ENCODE measurements around the gene SLC26A3. TPM values are rescaled to one million over a fixed set of nuclear protein-coding genes. Genes with fewer than 3 reads are reported as not detected.
"Not testable (repeated sequence)": the region's sequence is repeated elsewhere in the genome, so short reads cannot be mapped to it uniquely, and the experiment has no call there.

SLC26A3 gene
- total and polyA plus RNA-seq, 2 of the 8 experiments (the other 6 are each of a cell fraction or from before 2014, with no cell fraction given) = not detected

DNA sequence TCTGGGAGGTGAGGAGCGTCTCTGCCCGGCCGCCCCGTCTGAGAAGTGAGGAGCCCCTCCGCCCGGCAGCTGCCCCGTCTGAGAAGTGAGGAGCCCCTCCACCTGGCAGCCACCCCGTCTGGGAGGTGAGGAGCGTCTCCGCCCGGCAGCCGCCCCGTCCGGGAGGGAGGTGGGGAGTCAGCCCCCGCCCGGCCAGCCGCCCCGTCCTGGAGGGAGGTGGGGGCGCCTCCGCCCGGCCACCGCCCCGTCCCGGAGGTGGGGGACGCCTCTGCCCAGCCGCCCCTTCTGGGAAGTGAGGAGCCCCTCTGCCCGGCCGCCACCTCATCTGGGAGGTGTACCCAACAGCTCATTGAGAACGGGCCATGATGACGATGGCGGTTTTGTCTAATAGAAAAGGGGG lies 45.2 kb upstream of the SLC26A3 start:
- H3K4me1 ChIP-seq (replicated peaks in 1 of 4; ENCODE audit: control insufficient read depth in 3 of 4, insufficient read depth in 4 of 4, low read length in 3 of 4); H3K23ac ChIP-seq (ENCODE audit: insufficient read length); H4K8ac ChIP-seq (ENCODE audit: extremely low read depth, insufficient read depth, low read length); H3K4me2 ChIP-seq (ENCODE audit: insufficient read depth in 1 of 2, low read depth in 2 of 2, low read length in 2 of 2); CTCF ChIA-PET (ENCODE audit: partially characterized antibody); H3K9ac ChIP-seq (replicated peaks in 1 of 4; ENCODE audit: extremely low read depth in 1 of 4, low read depth in 3 of 4, low read length in 3 of 4); H3K4me3 ChIP-seq (ENCODE audit: extremely low read depth in 1 of 4, insufficient read depth in 2 of 4, low read depth in 3 of 4, low read length in 4 of 4); H3K18ac ChIP-seq (ENCODE audit: extremely low read depth, low read length); H3K27ac ChIP-seq (ENCODE audit: low read depth, low read length); H2BK12ac ChIP-seq (ENCODE audit: low read depth, low read length); H2BK5ac ChIP-seq (ENCODE audit: low read depth, low read length); DNase-seq (ENCODE audit: low read depth in 1 of 2, low spot score in 2 of 2); H4K20me1 ChIP-seq (replicated peaks in 1 of 2; ENCODE audit: control insufficient read depth in 1 of 2, insufficient read depth in 2 of 2, low read length in 2 of 2); H2AFZ ChIP-seq (ENCODE audit: low read length); H3K36me3 ChIP-seq (ENCODE audit: control insufficient read depth in 2 of 4, insufficient read depth in 4 of 4, low read length in 3 of 4); H4K91ac ChIP-seq (replicated peaks; ENCODE audit: insufficient read length, low read length); H3K79me1 ChIP-seq (ENCODE audit: low read depth, low read length); H3K4ac ChIP-seq (replicated peaks; ENCODE audit: insufficient read length, low read depth, low read length); H2BK15ac ChIP-seq (ENCODE audit: low read length); H3K27me3 ChIP-seq (replicated peaks in 1 of 4; ENCODE audit: control insufficient read depth in 3 of 4, extremely low read depth in 1 of 4, insufficient read depth in 3 of 4, low read length in 3 of 4); FAIRE-seq; POLR2A ChIA-PET (ENCODE audit: partially characterized antibody); H3K14ac ChIP-seq (ENCODE audit: insufficient read length); H3K23me2 ChIP-seq (ENCODE audit: low read depth, low read length); H2BK120ac ChIP-seq (replicated peaks; ENCODE audit: low read depth, low read length); H3K56ac ChIP-seq (replicated peaks; ENCODE audit: insufficient read length, low read depth, low read length); H4K5ac ChIP-seq (ENCODE audit: insufficient read length, low read depth, low read length); H2AK5ac ChIP-seq (ENCODE audit: low read depth, low read length); H2BK20ac ChIP-seq (ENCODE audit: low read length); H3K79me2 ChIP-seq (ENCODE audit: control insufficient read depth in 1 of 2, insufficient read depth in 2 of 2, low read length in 2 of 2): not testable (repeated sequence)
- no CpG with 5 or more reads among the region's 31 CpGs for WGBS, 2 experiments (ENCODE audit: extremely low coverage in 1 of 2, insufficient coverage in 1 of 2, insufficient read length in 1 of 2, insufficient replicate concordance in 2 of 2, low coverage in 1 of 2, low lambda C conversion rate in 2 of 2, missing lambda C conversion rate in 1 of 2)
- H3K9me3 ChIP-seq (ENCODE audit: insufficient read depth in 2 of 2, low read depth in 1 of 2, low read length in 1 of 2) = peaks cover 3 to 14% of the 10 kb centered on the region in 2 experiments; a peak in 2 of 4 replicates

DNA sequence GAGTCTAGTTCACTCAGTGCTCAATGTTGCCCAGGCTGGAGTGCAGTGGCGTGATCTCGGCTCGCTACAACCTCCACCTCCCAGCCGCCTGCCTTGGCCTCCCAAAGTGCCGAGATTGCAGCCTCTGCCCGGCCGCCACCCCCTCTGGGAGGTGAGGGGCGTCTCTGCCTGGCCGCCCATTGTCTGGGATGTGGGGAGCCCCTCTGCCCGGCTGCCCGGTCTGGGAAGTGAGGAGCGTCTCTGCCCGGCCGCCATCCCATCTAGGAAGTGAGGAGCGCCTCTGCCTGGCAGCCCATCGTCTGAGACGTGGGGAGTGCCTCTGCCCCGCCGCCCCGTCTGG lies 44.8 kb upstream of the SLC26A3 start:
- H2AK5ac ChIP-seq (ENCODE audit: low read depth, low read length); H3K27ac ChIP-seq (ENCODE audit: low read depth, low read length); H4K91ac ChIP-seq (replicated peaks; ENCODE audit: insufficient read length, low read length); H3K56ac ChIP-seq (replicated peaks; ENCODE audit: insufficient read length, low read depth, low read length); H3K18ac ChIP-seq (ENCODE audit: extremely low read depth, low read length); H3K9ac ChIP-seq (replicated peaks in 1 of 4; ENCODE audit: extremely low read depth in 1 of 4, low read depth in 3 of 4, low read length in 3 of 4); H2BK20ac ChIP-seq (ENCODE audit: low read length); H2AFZ ChIP-seq (ENCODE audit: low read length); H3K4me1 ChIP-seq (replicated peaks in 1 of 4; ENCODE audit: control insufficient read depth in 3 of 4, insufficient read depth in 4 of 4, low read length in 3 of 4); H3K23me2 ChIP-seq (ENCODE audit: low read depth, low read length); H2BK120ac ChIP-seq (replicated peaks; ENCODE audit: low read depth, low read length); H2BK15ac ChIP-seq (ENCODE audit: low read length); H3K27me3 ChIP-seq (replicated peaks in 1 of 4; ENCODE audit: control insufficient read depth in 3 of 4, extremely low read depth in 1 of 4, insufficient read depth in 3 of 4, low read length in 3 of 4); H2BK12ac ChIP-seq (ENCODE audit: low read depth, low read length); H3K4me2 ChIP-seq (ENCODE audit: insufficient read depth in 1 of 2, low read depth in 2 of 2, low read length in 2 of 2); H3K79me2 ChIP-seq (ENCODE audit: control insufficient read depth in 1 of 2, insufficient read depth in 2 of 2, low read length in 2 of 2); H3K79me1 ChIP-seq (ENCODE audit: low read depth, low read length); H3K4me3 ChIP-seq (ENCODE audit: extremely low read depth in 1 of 4, insufficient read depth in 2 of 4, low read depth in 3 of 4, low read length in 4 of 4); DNase-seq (ENCODE audit: low read depth in 1 of 2, low spot score in 2 of 2); FAIRE-seq; H3K36me3 ChIP-seq (ENCODE audit: control insufficient read depth in 2 of 4, insufficient read depth in 4 of 4, low read length in 3 of 4); H3K4ac ChIP-seq (replicated peaks; ENCODE audit: insufficient read length, low read depth, low read length); POLR2A ChIA-PET (ENCODE audit: partially characterized antibody); H2BK5ac ChIP-seq (ENCODE audit: low read depth, low read length); H3K23ac ChIP-seq (ENCODE audit: insufficient read length); H4K20me1 ChIP-seq (replicated peaks in 1 of 2; ENCODE audit: control insufficient read depth in 1 of 2, insufficient read depth in 2 of 2, low read length in 2 of 2); H4K5ac ChIP-seq (ENCODE audit: insufficient read length, low read depth, low read length); CTCF ChIA-PET (ENCODE audit: partially characterized antibody); H3K14ac ChIP-seq (ENCODE audit: insufficient read length); H4K8ac ChIP-seq (ENCODE audit: extremely low read depth, insufficient read depth, low read length): not testable (repeated sequence)
- 90% methylated on average over 2 of the region's 20 CpGs; no CpG with 5 or more reads in 1 of the 2 experiments for WGBS, 2 experiments (ENCODE audit: extremely low coverage in 1 of 2, insufficient coverage in 1 of 2, insufficient read length in 1 of 2, insufficient replicate concordance in 2 of 2, low coverage in 1 of 2, low lambda C conversion rate in 2 of 2, missing lambda C conversion rate in 1 of 2)
- peaks cover 3 to 14% of the 10 kb centered on the region in 2 experiments; a peak in 2 of 4 replicates for H3K9me3 ChIP-seq (ENCODE audit: insufficient read depth in 2 of 2, low read depth in 1 of 2, low read length in 1 of 2)
